IMR-90 (cell line): ENCODE data around the gene FMNL3. TPM values are rescaled to one million over a fixed set of nuclear protein-coding genes. Genes with fewer than 3 reads are reported as not detected.
"Not testable (repeated sequence)": the region's sequence is repeated elsewhere in the genome, so short reads cannot be mapped to it uniquely, and the experiment has no call there.

Source experiments
- ATAC-seq: fragments of 200-7000 bp; cut with Tn5 transposase; 2 replicates; pipeline ENCODE4 v1.9.1; 2020; ENCODE audit warnings: low read depth, mild to moderate bottlenecking, moderate library complexity
- BruUV-seq: library from RNA; stranded (reverse); fragments of 400-500 nt; replicated peaks from 2 replicates; lab custom pipeline; 2021; lab: Mats Ljungman, UMichigan
- CTCF ChIA-PET: fragments of 300-600 bp; formaldehyde crosslinking; extraction: SDS; loops from one replicate; lab custom pipeline; 2021; ENCODE audit warnings: antibody characterized with exemption; lab: Yijun Ruan, JAX
- POLR2A ChIA-PET: fragments of 300-600 bp; sonication (Branson Sonifier 250); formaldehyde crosslinking; loops from one replicate; lab custom pipeline; 2022; ENCODE audit warnings: antibody characterized with exemption; ENCODE audit not compliant: unreplicated experiment; lab: Charles Lee
- DNase-seq: peaks from one replicate; pipeline ENCODE4 v3.0.0; 2013
- H2AFZ ChIP-seq: replicated peaks from 2 replicates; pipeline ENCODE3; 2013; ENCODE audit warnings: low read length, mild to moderate bottlenecking; ENCODE audit not compliant: poor library complexity
- H2AK5ac ChIP-seq: 2 replicates; pipeline ENCODE4 v1.6.1; 2013; ENCODE audit warnings: low read depth, low read length, inconsistent platforms
- H2AK9ac ChIP-seq: replicated peaks from 2 replicates; pipeline ENCODE3; 2013; ENCODE audit warnings: mild to moderate bottlenecking, low read depth, low read length, moderate library complexity; ENCODE audit not compliant: poor library complexity
- H2BK120ac ChIP-seq: 2 replicates; pipeline ENCODE4 v1.6.1; 2013; ENCODE audit warnings: low read depth, low read length, inconsistent platforms
- H2BK15ac ChIP-seq: 3 replicates; pipeline ENCODE4 v1.6.1; 2013; ENCODE audit warnings: low read depth, low read length, inconsistent platforms
- H2BK20ac ChIP-seq: 2 replicates; pipeline ENCODE4 v1.6.1; 2013; ENCODE audit warnings: low read depth, mild to moderate bottlenecking, inconsistent platforms, low read length, moderate library complexity
- H2BK5ac ChIP-seq: 2 replicates; pipeline ENCODE4 v1.6.1; 2013; ENCODE audit warnings: mild to moderate bottlenecking, low read depth, low read length, inconsistent platforms; ENCODE audit not compliant: poor library complexity, severe bottlenecking
- H3K14ac ChIP-seq: replicated peaks from 2 replicates; pipeline ENCODE4 v1.6.1; 2013; ENCODE audit warnings: low read depth, low read length, inconsistent platforms
- H3K18ac ChIP-seq: 2 replicates; pipeline ENCODE4 v1.6.1; 2013; ENCODE audit warnings: low read depth, low read length, control low read depth
- H3K23ac ChIP-seq: 2 replicates; pipeline ENCODE4 v1.6.1; 2013; ENCODE audit warnings: low read depth, low read length, inconsistent platforms
- H3K27ac ChIP-seq: 2 replicates; pipeline ENCODE4 v1.5.1; 2013; ENCODE audit warnings: mild to moderate bottlenecking, control low read depth, low read length; ENCODE audit not compliant: insufficient read depth
- H3K27me3 ChIP-seq: 2 replicates; pipeline ENCODE4 v1.6.1; 2013; ENCODE audit warnings: low read length; ENCODE audit not compliant: control insufficient read depth, insufficient read depth
- H3K36me3 ChIP-seq: 2 replicates; pipeline ENCODE4 v1.6.1; 2013; ENCODE audit warnings: low read length, mixed read lengths; ENCODE audit not compliant: control insufficient read depth, insufficient read depth
- H3K4ac ChIP-seq: 2 replicates; pipeline ENCODE4 v1.6.1; 2013; ENCODE audit warnings: low read depth, low read length, inconsistent platforms
- H3K4me1 ChIP-seq: 2 replicates; pipeline ENCODE4 v1.6.1; 2013; ENCODE audit warnings: low read length, mixed read lengths; ENCODE audit not compliant: control insufficient read depth, insufficient read depth
- H3K4me2 ChIP-seq: 2 replicates; pipeline ENCODE4 v1.6.1; 2013; ENCODE audit warnings: low read depth, mild to moderate bottlenecking, control low read depth, low read length, moderate library complexity
- H3K4me3 ChIP-seq: 2 replicates; pipeline ENCODE4 v1.5.1; 2013; ENCODE audit warnings: low read depth, mild to moderate bottlenecking, control low read depth, low read length, moderate library complexity; ENCODE audit not compliant: insufficient read depth
- H3K56ac ChIP-seq: 2 replicates; pipeline ENCODE4 v1.6.1; 2013; ENCODE audit warnings: low read length, inconsistent platforms; ENCODE audit not compliant: insufficient read depth; ENCODE audit errors: extremely low read depth
- H3K79me1 ChIP-seq, 2 experiments: 2 replicates each; pipeline ENCODE4 v1.6.1; 2013; ENCODE audit warnings: low read length in 2 of 2, inconsistent platforms in 1 of 2, low read depth in 1 of 2
- H3K9ac ChIP-seq: 2 replicates; pipeline ENCODE4 v1.6.1; 2013; ENCODE audit warnings: low read depth, low read length, control low read depth
- H3K9me1 ChIP-seq: 2 replicates; pipeline ENCODE4 v1.6.1; 2013; ENCODE audit warnings: low read length, inconsistent platforms; ENCODE audit not compliant: insufficient read depth
- H3K9me3 ChIP-seq: 2 replicates; pipeline ENCODE4 v1.6.1; 2013; ENCODE audit warnings: low read length; ENCODE audit not compliant: control insufficient read depth, insufficient read depth
- H4K20me1 ChIP-seq: 2 replicates; pipeline ENCODE4 v1.6.1; 2013; ENCODE audit warnings: low read length, inconsistent platforms; ENCODE audit not compliant: insufficient read depth
- H4K5ac ChIP-seq: 2 replicates; pipeline ENCODE4 v1.6.1; 2013; ENCODE audit warnings: mild to moderate bottlenecking, low read depth, low read length, control low read depth
- H4K8ac ChIP-seq, 2 experiments: 2 replicates each; pipeline ENCODE4 v1.6.1; 2013; ENCODE audit warnings: low read depth in 2 of 2, low read length in 2 of 2, control low read depth in 1 of 2, inconsistent platforms in 1 of 2
- H4K91ac ChIP-seq: 2 replicates; pipeline ENCODE4 v1.6.1; 2013; ENCODE audit warnings: low read depth, low read length, inconsistent platforms; ENCODE audit not compliant: insufficient read depth
- RFX5 ChIP-seq: IDR thresholded peaks from 2 replicates; pipeline ENCODE4 v1.8.0; 2012; ENCODE audit warnings: low read depth, mild to moderate bottlenecking, low read length, moderate library complexity
- WGBS, 2 experiments: methylation state at CpG; one replicate each; pipeline versions ENCODE4 v1.1.5 to v1.1.7; 2013; ENCODE audit warnings: missing lambda C conversion rate in 2 of 2; ENCODE audit not compliant: insufficient read length in 1 of 2; ENCODE audit errors: extremely low coverage in 2 of 2; 5-methylcytosine and 5-hydroxymethylcytosine counted together
- dilution Hi-C: fragments of 300-500 bp; cut with HindIII; formaldehyde crosslinking; loops from one replicate; pipeline ENCODE4 v1.14.3; 2018; ENCODE audit warnings: low sequenced_read_pairs; ENCODE audit not compliant: unreplicated experiment
- in situ Hi-C: fragments of 300-500 bp; cut with MboI; formaldehyde crosslinking; loops from 3 replicates; pipeline ENCODE4 v1.14.3; 2019; ENCODE audit warnings: low sequenced_read_pairs, inconsistent platforms, mixed read lengths
- intact Hi-C: fragments of 100-400 bp; cut with micrococcal nuclease; formaldehyde crosslinking; loops from 2 replicates; pipeline ENCODE4 v1.10.0; 2022
- polyA plus RNA-seq, 3 experiments: library from polyadenylated mRNA; depleted of rRNA; stranded (reverse); fragments of >200 nt; gene quantifications; 2 replicates each; pipeline ENCODE4 v1.2.3, GENCODE V29; 2012; ENCODE audit warnings: low replicate concordance in 1 of 3
- total RNA-seq: library from RNA; depleted of rRNA; stranded (reverse); fragments of >200 nt; gene quantifications from 2 replicates; pipeline ENCODE4 v1.2.3, GENCODE V29; 2012
- TF ChIP-seq, protein P1 (sequence below): fragments of 150-350 bp; IDR thresholded peaks from 2 replicates; pipeline ENCODE4 v1.6.1; 2017; ENCODE audit warnings: mild to moderate bottlenecking, antibody characterized with exemption, low read length, low read depth

Gene FMNL3
- total and polyA plus RNA-seq, 2 of the 4 experiments (the other 2 are of a cell fraction), result 16.3 to 36.4 TPM

DNA sequence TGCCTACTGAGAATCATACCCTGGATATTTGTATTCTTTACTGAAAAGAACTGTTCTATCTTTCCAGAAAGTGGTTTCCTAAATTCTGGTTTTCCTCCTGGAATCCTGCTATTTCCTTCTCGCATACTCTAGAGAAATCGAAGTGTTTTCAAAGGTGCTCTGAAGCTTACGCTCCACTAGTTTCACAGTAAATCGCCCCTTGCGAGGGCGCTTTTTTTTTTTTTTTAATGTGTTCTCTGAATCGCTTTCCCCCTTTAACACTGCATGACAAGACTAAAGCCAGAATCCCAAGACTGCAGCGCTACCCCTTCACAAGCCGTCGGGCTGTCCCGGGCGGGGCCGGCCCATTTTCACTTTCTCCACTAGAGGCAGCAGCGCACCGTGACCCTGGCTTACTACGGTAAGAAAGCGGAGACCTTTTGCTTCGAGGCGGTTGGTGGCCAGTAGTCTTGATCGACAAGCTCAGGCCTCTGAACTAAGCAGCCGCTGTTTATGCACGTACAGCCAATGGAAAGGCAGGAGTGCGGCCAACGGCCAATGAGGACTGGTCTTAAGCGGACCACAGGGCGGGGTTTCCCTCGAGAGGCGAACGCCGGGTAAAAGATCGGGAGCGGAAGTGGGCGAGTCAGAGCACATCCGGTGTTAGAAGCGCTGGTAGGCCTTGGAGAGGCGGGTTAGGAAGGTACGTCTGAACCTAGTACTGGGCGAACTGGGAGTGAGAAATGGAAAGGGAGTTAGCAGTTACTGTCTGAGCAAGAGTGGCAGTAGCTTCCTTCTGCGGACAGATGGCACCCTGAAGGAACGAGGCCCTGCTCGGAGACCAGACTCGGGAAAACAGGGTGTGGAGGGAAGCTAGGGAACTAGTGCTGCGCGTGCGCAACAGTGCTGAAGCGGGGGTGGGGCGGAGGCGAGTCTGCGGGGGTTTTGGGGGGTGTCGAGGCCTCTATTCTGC lies 34.0 kb upstream of the FMNL3 start, which contains the start of gene TMBIM6 (continued):
- TF ChIP-seq, protein P1, sequence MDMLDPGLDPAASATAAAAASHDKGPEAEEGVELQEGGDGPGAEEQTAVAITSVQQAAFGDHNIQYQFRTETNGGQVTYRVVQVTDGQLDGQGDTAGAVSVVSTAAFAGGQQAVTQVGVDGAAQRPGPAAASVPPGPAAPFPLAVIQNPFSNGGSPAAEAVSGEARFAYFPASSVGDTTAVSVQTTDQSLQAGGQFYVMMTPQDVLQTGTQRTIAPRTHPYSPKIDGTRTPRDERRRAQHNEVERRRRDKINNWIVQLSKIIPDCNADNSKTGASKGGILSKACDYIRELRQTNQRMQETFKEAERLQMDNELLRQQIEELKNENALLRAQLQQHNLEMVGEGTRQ, result no peak
- no peak for TF ChIP-seq RFX5

DNA sequence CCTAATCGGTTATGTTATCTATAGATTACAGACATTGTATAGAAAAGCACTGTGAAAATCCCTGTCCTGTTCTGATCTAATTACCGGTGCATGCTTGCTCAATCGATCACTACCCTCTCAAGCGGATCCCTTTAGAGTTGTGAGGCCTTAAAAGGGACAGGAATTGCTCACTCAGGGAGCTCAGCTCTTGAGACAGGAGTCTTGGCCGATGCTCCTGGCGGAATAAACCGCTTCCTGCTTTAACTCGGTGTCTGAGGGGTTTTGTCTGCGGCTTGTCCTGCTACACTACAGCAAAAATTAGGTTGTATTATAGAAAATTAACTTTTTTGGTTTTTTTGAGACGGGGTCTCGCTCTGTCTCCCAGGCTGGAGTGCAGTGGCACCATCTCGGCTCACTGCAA lies 33.1 kb upstream of the FMNL3 start:
- H2BK20ac ChIP-seq, H3K9me3 ChIP-seq, dilution Hi-C loops, DNase-seq, H3K56ac ChIP-seq, H2BK5ac ChIP-seq, POLR2A ChIA-PET, H3K27me3 ChIP-seq, H3K4me2 ChIP-seq, H4K5ac ChIP-seq, H3K4ac ChIP-seq, intact Hi-C loops, H3K36me3 ChIP-seq, H2AK9ac ChIP-seq, H4K91ac ChIP-seq, H3K4me3 ChIP-seq, in situ Hi-C loops, H3K14ac ChIP-seq, H3K9ac ChIP-seq, BruUV-seq, H2AK5ac ChIP-seq, H3K4me1 ChIP-seq, H3K27ac ChIP-seq, H2BK15ac ChIP-seq, H3K23ac ChIP-seq, H2AFZ ChIP-seq, H3K9me1 ChIP-seq, H2BK120ac ChIP-seq, H3K18ac ChIP-seq, ATAC-seq: not testable (repeated sequence)
- 0 out of 4 replicates have a peak overlapping the region, but pooled peaks of 1 of the 2 experiments have one; percentile 42 for H4K8ac ChIP-seq
- H3K79me1 ChIP-seq, result peaks cover 0 to 19% of the 10 kb centered on the region in 2 experiments; a peak in 2 of 4 replicates
- 100% methylated on average over 1 of the region's 12 CpGs; no CpG with 5 or more reads in 1 of the 2 experiments for WGBS, 2 experiments
- CTCF ChIA-PET, result interaction anchor here (1.2 to 1.3 kb wide), 3 partner anchors 13 to 111 kb away, joined by 3 read pairs; no protein-coding TSS in a partner anchor
- peaks cover 39% of the 10 kb centered on the region for H4K20me1 ChIP-seq

GRCh38 chr12:49738721-49739120 lies 31.5 kb upstream of the FMNL3 start:
- H2BK5ac ChIP-seq, H2BK120ac ChIP-seq, H3K36me3 ChIP-seq, H3K4me1 ChIP-seq, H4K91ac ChIP-seq, H3K23ac ChIP-seq, H3K9me1 ChIP-seq, H3K9me3 ChIP-seq, dilution Hi-C loops, in situ Hi-C loops, BruUV-seq, POLR2A ChIA-PET, H3K79me1 ChIP-seq, H3K18ac ChIP-seq, H3K4me3 ChIP-seq, H2AFZ ChIP-seq, CTCF ChIA-PET, H4K5ac ChIP-seq, H3K27ac ChIP-seq, H3K27me3 ChIP-seq, H2BK20ac ChIP-seq, H3K4ac ChIP-seq, H3K14ac ChIP-seq, H3K4me2 ChIP-seq, H4K8ac ChIP-seq, intact Hi-C loops, ATAC-seq, H2AK5ac ChIP-seq, H3K9ac ChIP-seq, H3K56ac ChIP-seq, H2AK9ac ChIP-seq, H2BK15ac ChIP-seq: not testable (repeated sequence)
- peaks cover 24% of the 10 kb centered on the region for H4K20me1 ChIP-seq
- 41% methylated on average over 2 of the region's 5 CpGs; no CpG with 5 or more reads in 1 of the 2 experiments for WGBS, 2 experiments
- peak; percentile 47 for DNase-seq
